HG03520 (cell line): ENCODE data around the gene CCT7.
"Not testable (repeated sequence)": the region's sequence is repeated elsewhere in the genome, so short reads cannot be mapped to it uniquely, and the experiment has no call there.

Source experiments
- ATAC-seq: cut with Tn5 transposase; IDR thresholded peaks from one replicate; pipeline ENCODE4 v1.9.1; 2021; ENCODE audit warnings: mild to moderate bottlenecking, moderate library complexity; ENCODE audit not compliant: unreplicated experiment

Gene CCT7

GRCh38 chr2:73233932-73234832 is at the start of gene CCT7:
TSS of gene CCT7 (plus strand) at chr2:73234308. CDS start at chr2:73234379, 71 bp downstream.
- peak; percentile 54 for ATAC-seq

GRCh38 chr2:73185965-73186364 is 48.1 kb upstream of the CCT7 start:
- ATAC-seq, result no peak

DNA sequence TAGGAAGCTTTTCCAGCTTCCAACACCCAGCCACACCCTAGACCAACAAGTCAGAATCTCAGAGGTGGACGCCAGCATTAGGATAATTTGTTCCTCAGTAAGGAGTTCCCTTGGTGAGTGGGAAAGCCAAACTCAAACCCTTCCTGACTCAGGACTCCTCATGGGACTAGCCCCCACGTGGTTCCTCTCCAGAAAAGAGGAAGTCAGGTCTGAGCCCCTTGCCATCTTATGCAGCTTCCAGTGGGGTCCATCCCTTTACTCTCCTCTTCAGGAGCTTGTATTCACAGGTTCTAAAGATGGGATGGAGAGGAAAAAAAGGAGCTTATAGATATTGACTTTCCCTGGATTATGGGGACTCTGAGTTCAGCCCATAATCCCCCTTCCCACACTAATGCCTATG is 46.6 kb upstream of the CCT7 start:
- ATAC-seq, result no peak

- no peak for ATAC-seq
Measured at GRCh38 chr2:73197579-73197978, 36.5 kb upstream of the CCT7 start.

- not testable (repeated sequence) for ATAC-seq
Measured at GRCh38 chr2:73200281-73200680, 33.8 kb upstream of the CCT7 start.

GRCh38 chr2:73202156-73203054 is 31.7 kb upstream of the CCT7 start, which contains the start of gene NOTO:
TSS of gene NOTO (plus strand) at chr2:73202574. CDS start at chr2:73202667, 93 bp downstream.
- ATAC-seq, result no peak

GRCh38 chr2:73203055-73203681 is 30.9 kb upstream of the CCT7 start:
- ATAC-seq, result no peak

GRCh38 chr2:73205611-73206010 is 28.5 kb upstream of the CCT7 start:
- no peak for ATAC-seq

DNA sequence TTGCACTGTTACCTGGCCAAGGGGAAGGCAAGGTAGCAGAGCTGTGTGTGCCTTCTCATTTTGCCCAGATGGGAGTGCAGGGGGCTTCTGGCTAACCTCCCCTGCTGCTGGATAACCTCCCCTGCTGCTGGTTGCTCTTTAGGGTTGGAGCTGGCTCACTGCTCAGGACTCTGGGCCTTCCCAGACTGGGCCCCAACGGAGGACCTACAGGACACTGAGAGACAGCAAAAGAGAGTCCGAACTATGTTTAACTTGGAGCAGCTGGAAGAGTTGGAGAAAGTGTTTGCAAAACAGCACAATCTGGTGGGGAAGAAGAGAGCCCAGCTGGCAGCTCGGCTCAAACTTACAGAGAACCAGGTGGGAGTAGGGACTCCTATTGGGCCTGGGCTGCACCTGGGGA is 25.9 kb upstream of the CCT7 start:
- ATAC-seq, result no peak

- no peak for ATAC-seq
Measured at GRCh38 chr2:73210019-73210418, 24.1 kb upstream of the CCT7 start.

- no peak for ATAC-seq
Measured at GRCh38 chr2:73210696-73211095, 23.4 kb upstream of the CCT7 start.

DNA sequence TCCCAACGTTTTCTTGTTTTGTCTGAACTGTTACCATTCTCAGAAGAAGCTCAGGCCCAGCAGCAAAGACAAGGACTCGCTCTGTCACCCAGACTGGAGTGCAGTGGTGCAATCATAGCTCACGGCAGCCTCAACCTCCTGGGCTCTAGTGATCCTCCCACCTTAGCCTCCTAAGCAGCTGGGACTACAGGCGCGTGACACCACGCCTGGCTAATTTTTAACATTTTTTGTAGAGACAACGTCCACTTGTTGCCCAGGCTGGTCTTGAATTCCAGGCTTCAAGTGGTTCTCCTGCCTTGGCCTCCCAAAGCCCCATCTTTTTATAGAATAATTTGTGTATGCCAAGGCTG is 22.0 kb upstream of the CCT7 start:
- no peak for ATAC-seq

DNA sequence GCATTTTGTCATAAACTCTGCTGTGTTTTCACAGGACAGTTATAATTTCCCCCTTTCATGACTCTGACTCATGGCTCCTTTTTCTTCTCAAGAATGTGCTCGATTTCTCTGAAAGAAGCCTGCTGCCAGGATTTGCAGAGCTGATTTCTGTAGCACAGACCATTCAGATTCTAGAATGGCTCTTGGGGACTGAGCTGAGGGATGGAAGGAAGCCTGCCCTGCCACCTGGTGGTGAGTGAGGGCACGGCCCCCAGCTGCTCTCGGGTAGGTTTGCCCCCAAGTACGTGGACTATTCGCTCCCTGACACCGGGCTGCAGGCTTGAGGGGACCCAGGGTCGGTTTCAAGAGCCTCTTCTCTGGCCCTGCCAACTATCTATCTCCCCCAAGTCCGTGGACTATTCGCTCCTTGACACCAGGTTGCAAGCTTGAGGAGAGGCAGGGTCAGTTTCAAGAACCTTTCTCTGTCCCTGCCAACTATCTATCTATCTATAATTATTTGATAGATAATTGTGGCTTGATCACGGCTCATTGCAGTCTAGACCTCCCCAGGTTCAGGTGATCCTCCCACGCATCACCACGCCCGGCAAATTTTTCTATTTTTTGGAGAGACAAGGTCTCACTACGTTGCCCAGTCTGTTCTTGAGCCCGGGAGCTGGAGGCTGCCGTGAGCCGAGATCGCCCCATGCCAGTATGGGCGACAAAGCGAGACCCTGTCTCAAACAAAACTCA is 21.5 kb upstream of the CCT7 start:
- ATAC-seq, result peak; percentile 67

GRCh38 chr2:73214120-73215035 is 19.7 kb upstream of the CCT7 start, which contains the start of gene SMYD5:
TSS of gene SMYD5 (plus strand) at chr2:73214245. CDS start at chr2:73214267, 22 bp downstream.
- peak; percentile 89 for ATAC-seq

DNA sequence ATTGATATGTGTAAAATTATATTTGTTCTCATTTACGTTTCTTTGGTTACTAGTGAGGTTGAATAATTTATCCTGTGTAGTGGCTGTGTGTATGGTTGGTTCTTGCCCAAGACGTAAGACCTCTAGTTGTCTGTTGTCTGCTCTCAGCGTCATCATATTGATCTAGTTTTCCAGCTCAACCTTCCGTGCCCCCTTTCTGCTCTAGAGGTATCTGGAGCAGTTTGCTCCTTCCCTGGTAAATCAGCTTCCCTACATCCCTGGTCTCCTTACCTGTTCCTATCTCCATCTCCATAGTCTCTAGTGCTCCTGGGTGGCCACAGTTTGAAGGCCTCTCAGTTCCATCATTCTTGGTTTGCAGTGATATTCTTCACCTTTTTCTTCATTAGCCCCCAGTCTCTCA is 18.9 kb upstream of the CCT7 start:
- no peak for ATAC-seq

- no peak for ATAC-seq
Measured at GRCh38 chr2:73217160-73217559, 16.9 kb upstream of the CCT7 start.

- no peak for ATAC-seq
Measured at GRCh38 chr2:73217826-73218225, 16.3 kb upstream of the CCT7 start.

DNA sequence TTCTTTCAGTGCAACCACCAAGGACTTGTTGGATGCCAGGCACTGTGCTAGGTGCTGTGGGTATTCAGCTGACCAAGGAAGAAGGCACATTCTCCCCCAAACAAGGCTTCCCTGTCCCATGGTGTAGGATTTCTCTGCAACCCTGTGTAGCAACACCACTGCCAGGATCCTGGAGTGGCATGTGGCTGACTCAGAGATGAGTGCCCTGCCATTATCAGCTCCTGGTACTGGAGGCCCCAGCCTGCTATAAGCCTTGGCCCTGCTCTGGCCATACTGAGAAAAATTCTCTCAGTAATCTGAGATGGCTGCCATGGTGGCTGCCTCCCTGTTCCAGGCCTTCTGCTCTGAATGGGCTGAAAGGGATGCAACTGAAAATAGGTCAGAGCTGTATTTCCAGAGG is 15.8 kb upstream of the CCT7 start:
- ATAC-seq, result no peak

GRCh38 chr2:73223821-73224220 is 10.3 kb upstream of the CCT7 start:
- ATAC-seq, result no peak
